EH (cell line): ENCODE results near the gene STXBP4.
A peak's percentile ranks its signal among the peaks of the same experiment; 100 is the strongest.
"Not testable (repeated sequence)": the region's sequence is repeated elsewhere in the genome, so short reads cannot be mapped to it uniquely, and the experiment has no call there.

Experiments
- DNase-seq: peaks from one replicate; pipeline ENCODE4 v3.0.0-alpha.2; 2015; ENCODE audit warnings: low read depth

Gene STXBP4

GRCh38 chr17:55053855-55054254 lies 85.3 kb downstream of the STXBP4 start:
- DNase-seq = peak; percentile 21

GRCh38 chr17:55054429-55054828 lies 85.9 kb downstream of the STXBP4 start:
- DNase-seq = no peak

- DNase-seq = no peak
Measured at GRCh38 chr17:55056526-55056925, 88.0 kb downstream of the STXBP4 start.

- DNase-seq = no peak
Measured at GRCh38 chr17:55057184-55057583, 88.6 kb downstream of the STXBP4 start.

- no peak for DNase-seq
Measured at GRCh38 chr17:55059724-55060123, 91.2 kb downstream of the STXBP4 start.

- peak; percentile 42 for DNase-seq
Measured at GRCh38 chr17:55062921-55063320, 94.4 kb downstream of the STXBP4 start.

- no peak for DNase-seq
Measured at GRCh38 chr17:55063885-55064874, 95.6 kb downstream of the STXBP4 start.

- DNase-seq = peak; percentile 6
Measured at GRCh38 chr17:55067697-55068439, 99.3 kb downstream of the STXBP4 start.

GRCh38 chr17:55068862-55069811 lies 100.6 kb downstream of the STXBP4 start:
- DNase-seq = no peak

GRCh38 chr17:55069983-55070529 lies 101.5 kb downstream of the STXBP4 start:
- no peak for DNase-seq

- no peak for DNase-seq
Measured at GRCh38 chr17:55072898-55073297, 104.3 kb downstream of the STXBP4 start.

GRCh38 chr17:55073467-55073866 lies 104.9 kb downstream of the STXBP4 start:
- DNase-seq = not testable (repeated sequence)

GRCh38 chr17:55081559-55081958 lies 113.0 kb downstream of the STXBP4 start:
- no peak for DNase-seq

- DNase-seq = peak; percentile 87
Measured at GRCh38 chr17:55086635-55087058, 118.1 kb downstream of the STXBP4 start.

- no peak for DNase-seq
Measured at GRCh38 chr17:55089256-55089655, 120.7 kb downstream of the STXBP4 start.

- peak; percentile 15 for DNase-seq
Measured at GRCh38 chr17:55090079-55090492, 121.5 kb downstream of the STXBP4 start.

- no peak for DNase-seq
Measured at GRCh38 chr17:55093353-55093752, 124.8 kb downstream of the STXBP4 start.

GRCh38 chr17:55098765-55099164 lies 130.2 kb downstream of the STXBP4 start:
- no peak for DNase-seq

GRCh38 chr17:55110521-55110920 lies 142.0 kb downstream of the STXBP4 start:
- no peak for DNase-seq

GRCh38 chr17:55114283-55114682 lies 145.7 kb downstream of the STXBP4 start:
- DNase-seq = no peak

- no peak for DNase-seq
Measured at GRCh38 chr17:55116440-55116914, 147.9 kb downstream of the STXBP4 start.
